Activated B cell treated with CpG ODN at 0.5 μM for 24 hours (primary cell): ENCODE results near the gene LY9. TPM values are rescaled to one million over a fixed set of nuclear protein-coding genes. Genes with fewer than 3 reads are reported as not detected.

Experiments
- ATAC-seq: fragments of 200-7000 bp; cut with Tn5 transposase; one replicate; pipeline ENCODE4 v1.10.0; 2021; ENCODE audit warnings: low read depth, mild to moderate bottlenecking, moderate library complexity
- CTCF ChIA-PET: fragments of 350-600 bp; sonication (Branson Sonifier 250); formaldehyde crosslinking; loops from one replicate; lab custom pipeline; 2021; ENCODE audit warnings: antibody characterized with exemption; lab: Charles Lee
- POLR2A ChIA-PET: fragments of 350-600 bp; sonication (Branson Sonifier 250); formaldehyde crosslinking; loops from one replicate; lab custom pipeline; 2021; ENCODE audit warnings: antibody characterized with exemption; lab: Charles Lee
- DNase-seq: peaks from one replicate; pipeline ENCODE4 v3.0.0; 2022
- H3K27ac Mint-ChIP-seq: one replicate; pipeline ENCODE4 v1.8.0; 2020; ENCODE audit warnings: mixed read lengths
- H3K27me3 Mint-ChIP-seq: one replicate; pipeline ENCODE4 v1.8.0; 2021; ENCODE audit warnings: mixed read lengths
- H3K36me3 Mint-ChIP-seq: one replicate; pipeline ENCODE4 v1.8.0; 2021; ENCODE audit warnings: low read depth, mixed read lengths
- H3K4me1 Mint-ChIP-seq: one replicate; pipeline ENCODE4 v1.8.0; 2021; ENCODE audit warnings: mixed read lengths
- H3K4me3 Mint-ChIP-seq: one replicate; pipeline ENCODE4 v1.8.0; 2020; ENCODE audit warnings: mild to moderate bottlenecking, mixed read lengths
- H3K9me3 Mint-ChIP-seq: one replicate; pipeline ENCODE4 v1.8.0; 2020; ENCODE audit warnings: mixed read lengths
- CTCF ChIP-seq: fragments of 200-600 bp; IDR thresholded peaks from one replicate; pipeline ENCODE4 v1.8.0; 2022; ENCODE audit warnings: antibody characterized with exemption, mild to moderate bottlenecking
- intact Hi-C: fragments of 100-400 bp; cut with micrococcal nuclease; formaldehyde crosslinking; loops from one replicate; pipeline ENCODE4 v1.15.1; 2024
- total RNA-seq: library from RNA; stranded (reverse); gene quantifications from 2 replicates; pipeline ENCODE4 v1.2.3, GENCODE V29; 2022

LY9 gene
- total RNA-seq, 1 donor from 2014 or later: 71.6 TPM

GRCh38 chr1:160836981-160837557, 41.1 kb downstream of the LY9 start:
- no peaks in the 10 kb centered on the region for H3K36me3 Mint-ChIP-seq
- ChIA-PET CTCF (interaction anchor here (0.6 to 5.2 kb wide), 25 partner anchors 10 to 301 kb away, joined by 3 to 111 read pairs (median 4); partner anchors contain the start of genes CD244, CD48, DEDD and ITLN1), POLR2A (interaction anchor here (0.5 to 2.0 kb wide), 12 partner anchors 26 to 295 kb away, joined by 3 to 9 read pairs (median 4); partner anchors contain the start of genes CD244, DEDD and LY9)
- peak overlapping the region; percentile 80 for H3K27ac Mint-ChIP-seq
- intact Hi-C loops: loop anchor here (1.0 to 2.0 kb wide), 5 partner anchors 40 to 296 kb away; partner anchors contain the start of gene DEDD
- H3K9me3 Mint-ChIP-seq: no peaks in the 10 kb centered on the region
- ATAC-seq (no peak), DNase-seq (no peak)
- H3K4me3 Mint-ChIP-seq: no peak overlapping the region
- peaks cover 33% of the 10 kb centered on the region for H3K4me1 Mint-ChIP-seq
- no peak for TF ChIP-seq CTCF
- no peaks in the 10 kb centered on the region for H3K27me3 Mint-ChIP-seq

GRCh38 chr1:160837558-160838205, 41.7 kb downstream of the LY9 start:
- TF ChIP-seq CTCF: no peak
- H3K36me3 Mint-ChIP-seq: no peaks in the 10 kb centered on the region
- CTCF ChIA-PET: interaction anchor here (0.6 to 5.2 kb wide), 21 partner anchors 9 to 728 kb away, joined by 3 to 111 read pairs (median 5); partner anchors contain the start of genes CD244, CD48, DEDD and ITLN1
- ATAC-seq: peak; percentile 97
- H3K4me3 Mint-ChIP-seq: no peak overlapping the region
- no peaks in the 10 kb centered on the region for H3K27me3 Mint-ChIP-seq
- H3K9me3 Mint-ChIP-seq: no peaks in the 10 kb centered on the region
- H3K27ac Mint-ChIP-seq: peak overlapping the region; percentile 84
- peak; percentile 66 for DNase-seq
- intact Hi-C loops: loop anchor here (1.0 to 2.0 kb wide), 4 partner anchors 40 to 295 kb away; partner anchors contain the start of gene DEDD
- H3K4me1 Mint-ChIP-seq: peaks cover 36% of the 10 kb centered on the region
- POLR2A ChIA-PET: interaction anchor here (0.6 to 2.0 kb wide), 10 partner anchors 25 to 295 kb away, joined by 3 to 9 read pairs (median 4); partner anchors contain the start of genes CD244, DEDD and LY9

DNA sequence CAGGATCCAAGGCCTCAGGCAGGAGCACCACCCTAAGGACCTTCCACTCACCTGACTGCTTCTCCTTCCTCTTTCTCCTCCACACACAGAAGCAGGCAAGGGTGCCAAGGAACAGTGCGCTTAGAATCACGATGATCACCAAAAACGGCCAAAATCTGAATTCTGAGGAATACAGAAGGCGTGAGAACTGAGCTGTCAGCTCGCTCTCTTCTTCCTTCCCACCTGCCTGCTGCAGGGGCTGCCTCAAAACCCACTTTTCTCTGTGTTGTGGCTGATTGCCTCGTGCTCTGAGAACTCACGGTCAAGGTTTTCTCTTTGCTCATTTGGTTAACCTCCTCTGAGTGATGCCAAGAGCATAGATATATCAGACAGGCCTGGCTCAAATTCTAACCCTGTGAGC, 42.9 kb downstream of the LY9 start:
- Mint-ChIP-seq H3K36me3 (no peaks in the 10 kb centered on the region), H3K27ac (no peak overlapping the region), H3K4me3 (no peak overlapping the region), H3K4me1 (peaks cover 38% of the 10 kb centered on the region), H3K27me3 (no peaks in the 10 kb centered on the region), H3K9me3 (no peaks in the 10 kb centered on the region)
- TF ChIP-seq CTCF: no peak
- no peak for DNase-seq
- intact Hi-C loops: no loop called here
- CTCF ChIA-PET: interaction anchor here (1.7 kb wide), 1 partner anchor 115 kb away, joined by 4 read pairs; no protein-coding TSS in a partner anchor
- POLR2A ChIA-PET: no interaction called here
- ATAC-seq: no peak

DNA sequence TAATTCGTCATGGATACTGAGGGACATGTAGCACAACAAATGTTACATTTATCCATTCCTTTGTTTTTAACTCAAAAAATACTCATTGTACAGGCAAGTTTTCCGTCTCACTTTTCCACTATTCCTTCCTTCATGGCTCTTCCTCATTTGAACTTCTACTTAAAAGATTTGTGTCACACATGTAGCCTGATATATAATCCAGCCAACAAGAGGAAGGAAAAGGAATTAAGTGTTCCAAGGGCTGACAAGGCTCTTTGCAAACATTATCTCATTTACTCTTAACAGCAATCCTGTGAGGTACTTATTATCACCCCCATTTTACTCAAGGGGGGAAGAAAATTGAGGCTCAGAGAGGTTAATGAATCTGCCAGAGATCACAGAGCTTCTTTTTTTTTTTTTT, 43.8 kb downstream of the LY9 start:
- Mint-ChIP-seq H3K4me1 (peaks cover 37% of the 10 kb centered on the region), H3K4me3 (no peak overlapping the region), H3K27ac (no peak overlapping the region), H3K9me3 (no peaks in the 10 kb centered on the region), H3K27me3 (no peaks in the 10 kb centered on the region), H3K36me3 (no peaks in the 10 kb centered on the region)
- DNase-seq: no peak
- POLR2A ChIA-PET: interaction anchor here (0.6 kb wide), 1 partner anchor 181 kb away, joined by 5 read pairs; the partner anchor contains the start of gene F11R
- ATAC-seq: no peak
- intact Hi-C loops: no loop called here
- TF ChIP-seq CTCF: no peak
- CTCF ChIA-PET: interaction anchor here (1.7 kb wide), 1 partner anchor 114 kb away, joined by 4 read pairs; no protein-coding TSS in a partner anchor

GRCh38 chr1:160841079-160841478, 45.1 kb downstream of the LY9 start:
- intact Hi-C loops: no loop called here

More at GRCh38 chr1:160841079-160841478, 45.1 kb downstream of the LY9 start:
- no peaks in the 10 kb centered on the region for H3K36me3 Mint-ChIP-seq
- DNase-seq: no peak
- H3K4me1 Mint-ChIP-seq: peaks cover 35% of the 10 kb centered on the region
- TF ChIP-seq CTCF: no peak
- no peaks in the 10 kb centered on the region for H3K9me3 Mint-ChIP-seq
- ATAC-seq: no peak
- no peak overlapping the region for H3K4me3 Mint-ChIP-seq
- no peaks in the 10 kb centered on the region for H3K27me3 Mint-ChIP-seq
- ChIA-PET CTCF (interaction anchor here (0.6 to 1.1 kb wide), 2 partner anchors 43 to 110 kb away, joined by 3 to 5 read pairs; no protein-coding TSS in a partner anchor), POLR2A (no interaction called here)
- H3K27ac Mint-ChIP-seq: no peak overlapping the region
